GM21576 (cell line): ENCODE measurements around the gene DDI2.
"Not testable (repeated sequence)": the region's sequence is repeated elsewhere in the genome, so short reads cannot be mapped to it uniquely, and the experiment has no call there.

ENCODE experiments used
- ATAC-seq: cut with Tn5 transposase; IDR thresholded peaks from one replicate; pipeline ENCODE4 v1.9.1; 2021; ENCODE audit warnings: mild to moderate bottlenecking, moderate library complexity; ENCODE audit not compliant: unreplicated experiment

DDI2 gene

GRCh38 chr1:15633756-15634420 is 16.6 kb downstream of the DDI2 start:
- no peak for ATAC-seq

DNA sequence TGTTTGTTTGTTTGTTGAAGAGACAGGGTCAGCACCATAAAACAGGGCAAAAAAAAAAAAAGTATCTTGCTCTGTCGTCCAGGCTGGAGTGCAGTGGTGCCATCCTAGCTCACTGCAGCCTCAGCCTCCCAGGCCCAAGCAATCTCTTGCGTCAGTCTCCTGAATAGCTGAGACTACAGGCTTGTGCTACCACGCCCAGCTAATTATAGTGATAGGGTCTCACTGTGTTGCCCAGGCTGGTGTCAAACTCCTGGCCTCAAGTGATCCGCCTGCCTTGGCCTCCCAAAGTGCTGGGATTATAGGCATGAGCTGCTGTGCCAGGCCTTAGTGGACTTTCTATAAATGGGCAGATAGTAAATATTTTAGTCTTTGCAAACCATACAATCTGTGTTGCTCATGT is 19.2 kb downstream of the DDI2 start:
- no peak for ATAC-seq

DNA sequence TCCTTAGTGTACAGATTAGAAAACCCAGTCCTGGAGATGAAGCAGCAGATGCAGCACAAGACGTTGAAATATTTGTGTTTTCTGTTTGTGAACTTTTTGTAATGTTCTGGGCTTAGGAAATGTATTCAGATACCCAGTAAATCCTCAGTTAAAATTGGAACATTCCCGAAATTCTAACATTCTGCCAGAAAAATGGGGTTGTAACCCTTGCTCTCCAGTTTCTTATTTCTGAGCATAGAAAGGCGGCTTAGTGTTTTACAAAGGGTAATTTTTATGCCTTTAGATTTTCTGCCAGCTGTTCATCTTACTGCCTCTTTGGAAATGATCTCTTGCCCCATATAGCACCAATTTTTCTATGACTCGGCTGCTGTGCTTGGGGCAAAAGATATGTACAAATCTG is 20.6 kb downstream of the DDI2 start:
- ATAC-seq: no peak

GRCh38 chr1:15639262-15639661 is 22.0 kb downstream of the DDI2 start:
- ATAC-seq: no peak

GRCh38 chr1:15639931-15640330 is 22.7 kb downstream of the DDI2 start:
- no peak for ATAC-seq

DNA sequence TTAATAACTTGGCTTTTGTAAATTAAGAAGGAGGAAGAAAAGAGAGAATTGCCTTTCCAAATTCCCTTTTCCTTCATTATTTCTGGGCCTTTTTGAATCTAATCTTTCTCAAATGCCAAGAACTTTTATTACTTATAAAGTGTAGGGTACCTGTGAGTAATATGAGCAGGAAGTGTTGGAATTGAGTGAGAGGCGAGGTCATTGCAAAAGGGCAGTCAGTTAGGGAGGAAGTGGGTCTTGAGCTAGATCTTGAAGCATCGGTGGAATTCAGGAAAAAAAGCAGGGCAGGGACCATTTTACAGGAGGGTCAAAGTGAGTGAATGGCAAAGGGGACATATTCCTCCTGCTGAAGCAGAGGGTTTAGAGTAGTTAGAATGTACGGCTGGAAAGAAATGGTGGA is 23.4 kb downstream of the DDI2 start:
- ATAC-seq: no peak

- no peak for ATAC-seq
Observed at GRCh38 chr1:15649937-15650336, 32.7 kb downstream of the DDI2 start.

GRCh38 chr1:15650433-15650832 is 33.2 kb downstream of the DDI2 start:
- ATAC-seq: no peak

DNA sequence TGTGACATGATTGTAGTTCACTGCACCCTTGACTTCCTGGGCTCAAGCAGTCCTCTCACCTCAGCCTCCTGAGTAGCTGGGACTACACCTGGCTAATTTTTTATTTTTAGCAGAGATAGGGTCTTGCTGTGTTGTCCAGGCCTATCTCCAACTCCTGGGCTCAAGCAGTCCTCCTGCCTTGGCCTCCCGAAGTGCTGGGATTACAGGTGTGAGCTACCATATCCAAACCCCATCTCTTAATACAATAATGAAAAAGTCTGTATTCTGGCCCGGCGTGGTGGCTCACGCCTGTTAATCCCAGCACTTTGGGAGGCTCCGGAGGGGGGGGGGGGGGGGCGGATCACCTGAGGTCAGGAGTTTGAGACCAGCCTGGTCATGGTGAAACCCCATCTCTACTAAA is 34.9 kb downstream of the DDI2 start:
- not testable (repeated sequence) for ATAC-seq

- no peak for ATAC-seq
Observed at GRCh38 chr1:15654091-15654690, 36.9 kb downstream of the DDI2 start.

GRCh38 chr1:15656464-15656863 is 39.2 kb downstream of the DDI2 start:
- no peak for ATAC-seq

- no peak for ATAC-seq
Observed at GRCh38 chr1:15657021-15657420, 39.8 kb downstream of the DDI2 start.

DNA sequence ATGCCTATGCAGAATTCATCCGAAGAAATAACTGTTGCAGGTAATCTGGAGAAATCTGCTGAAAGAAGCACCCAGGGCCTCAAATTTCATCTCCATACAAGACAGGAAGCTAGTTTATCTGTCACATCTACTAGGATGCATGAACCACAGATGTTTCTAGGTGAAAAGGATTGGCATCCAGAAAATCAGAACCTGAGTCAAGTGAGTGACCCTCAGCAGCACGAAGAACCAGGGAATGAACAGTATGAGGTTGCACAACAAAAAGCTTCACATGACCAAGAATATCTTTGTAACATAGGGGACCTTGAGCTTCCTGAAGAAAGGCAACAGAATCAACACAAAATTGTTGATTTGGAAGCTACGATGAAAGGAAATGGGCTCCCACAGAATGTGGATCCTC is 42.9 kb downstream of the DDI2 start:
- ATAC-seq: no peak

GRCh38 chr1:15662477-15662876 is 45.2 kb downstream of the DDI2 start:
- no peak for ATAC-seq

- no peak for ATAC-seq
Observed at GRCh38 chr1:15663925-15664324, 46.7 kb downstream of the DDI2 start.

DNA sequence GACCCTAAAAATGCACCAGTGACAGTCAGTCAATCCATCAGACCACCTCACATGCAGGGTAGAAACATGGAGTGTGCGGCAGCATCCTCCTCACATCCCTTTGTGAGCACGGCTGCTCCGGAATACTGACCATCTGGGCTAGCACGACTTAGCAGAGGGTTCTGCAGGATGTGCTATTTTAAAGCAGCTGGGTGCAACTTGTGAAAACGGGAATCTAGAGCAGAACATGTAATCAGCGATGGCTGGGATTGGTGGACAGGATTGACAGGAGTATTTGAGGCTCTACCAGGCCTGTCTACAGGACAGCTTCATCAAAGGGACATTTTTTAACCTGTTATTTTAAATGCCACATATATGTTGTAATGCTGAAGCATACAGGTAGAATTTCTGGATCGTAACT is 50.1 kb downstream of the DDI2 start:
- no peak for ATAC-seq

- no peak for ATAC-seq
Observed at GRCh38 chr1:15668089-15668754, 51.0 kb downstream of the DDI2 start.

DNA sequence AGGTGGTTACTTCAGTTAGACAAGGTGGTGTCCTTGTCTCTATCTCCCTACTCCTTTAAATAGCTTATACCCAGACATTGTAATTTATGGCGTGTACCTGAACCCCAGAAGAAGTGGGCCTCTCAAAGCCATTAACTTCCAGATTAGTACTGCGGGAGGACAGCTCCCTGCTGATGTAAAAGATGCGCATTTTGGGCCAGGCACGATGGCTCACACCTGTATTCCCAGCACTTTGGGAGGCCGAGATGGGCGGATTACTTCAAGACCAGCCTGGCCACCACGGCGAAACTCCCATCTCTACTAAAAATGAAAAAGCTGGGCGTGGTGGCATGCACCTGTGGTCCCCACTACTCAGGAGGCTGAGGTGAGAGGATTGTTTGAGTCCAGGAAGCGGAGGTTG is 51.8 kb downstream of the DDI2 start:
- no peak for ATAC-seq

DNA sequence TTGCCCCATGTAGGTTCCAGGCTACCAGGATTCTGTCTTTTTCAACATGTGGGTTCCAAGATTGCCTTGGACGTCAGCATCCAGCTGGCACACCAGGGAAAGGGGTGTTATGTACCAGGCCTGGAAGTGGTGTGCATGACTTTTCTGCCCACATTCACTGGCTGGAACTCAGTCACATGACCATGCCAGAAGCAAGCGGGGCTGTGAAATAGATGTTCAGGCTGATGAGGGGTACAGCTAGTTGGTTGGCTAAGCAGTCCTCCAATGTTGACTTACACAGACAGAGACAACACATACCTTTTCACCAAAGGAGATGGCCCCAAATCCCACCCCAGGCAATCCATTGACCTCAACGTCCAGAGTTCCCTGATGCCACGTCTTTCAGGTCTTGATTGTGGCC is 52.6 kb downstream of the DDI2 start:
- no peak for ATAC-seq

- no peak for ATAC-seq
Observed at GRCh38 chr1:15671430-15671829, 54.2 kb downstream of the DDI2 start.

DNA sequence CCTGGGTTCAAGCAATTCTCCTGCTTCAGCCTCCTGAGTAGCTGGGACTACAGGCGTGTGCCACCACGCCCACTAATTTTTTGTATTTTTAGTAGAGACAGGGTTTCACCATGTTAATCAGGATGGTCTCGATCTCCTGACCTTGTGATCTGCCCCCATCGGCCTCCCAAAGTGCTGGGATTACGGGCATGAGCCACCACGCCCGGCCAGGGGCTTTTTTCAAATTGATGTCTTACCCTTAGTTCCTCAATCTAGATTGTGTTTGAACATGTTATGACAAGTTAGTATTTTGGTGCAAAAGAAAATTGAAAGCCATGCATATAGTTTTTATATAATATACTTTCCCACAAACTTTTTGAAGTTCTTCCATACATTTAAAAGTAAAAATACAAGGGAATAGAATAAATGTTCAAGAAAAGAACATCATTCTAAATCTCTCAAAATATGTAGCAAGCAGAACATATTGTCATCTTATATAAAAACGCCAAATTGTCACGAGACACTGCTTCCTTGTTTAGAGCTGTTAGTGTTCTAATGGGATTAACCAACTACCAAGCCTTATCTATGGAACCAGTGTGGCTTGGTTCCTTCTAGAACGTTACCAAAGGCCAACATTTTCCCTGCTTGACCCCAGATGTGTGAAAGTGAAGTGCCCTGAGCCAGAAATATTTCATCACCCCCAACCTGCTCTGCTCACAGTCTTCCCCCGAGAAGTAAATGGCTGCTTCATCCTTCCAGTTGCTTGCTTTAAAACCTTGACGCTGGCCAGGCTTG is 57.3 kb downstream of the DDI2 start:
- no peak for ATAC-seq

- ATAC-seq: no peak
Observed at GRCh38 chr1:15676010-15676409, 58.8 kb downstream of the DDI2 start.
